Activated gamma-delta T cell treated with anti-CD3 and anti-CD28 coated beads, Interleukin-2, amount 50 U/mL, for 16 hours (primary cell): ENCODE data around the gene CORO7.
"Not testable (repeated sequence)": the region's sequence is repeated elsewhere in the genome, so short reads cannot be mapped to it uniquely, and the experiment has no call there.

ENCODE experiments used
- DNase-seq: peaks from one replicate; pipeline ENCODE4 v3.0.0-alpha.2; 2020; ENCODE audit warnings: low read depth

The CORO7 gene

GRCh38 chr16:4402439-4403132, 13.8 kb downstream of the CORO7 start:
- peak; percentile 48 for DNase-seq

GRCh38 chr16:4401510-4401909, 14.9 kb downstream of the CORO7 start:
- DNase-seq, result no peak

- no peak for DNase-seq
Observed at GRCh38 chr16:4401094-4401501, 15.3 kb downstream of the CORO7 start.

GRCh38 chr16:4399001-4399730, 17.2 kb downstream of the CORO7 start:
- no peak for DNase-seq

- no peak for DNase-seq
Observed at GRCh38 chr16:4395055-4395726, 21.2 kb downstream of the CORO7 start.

DNA sequence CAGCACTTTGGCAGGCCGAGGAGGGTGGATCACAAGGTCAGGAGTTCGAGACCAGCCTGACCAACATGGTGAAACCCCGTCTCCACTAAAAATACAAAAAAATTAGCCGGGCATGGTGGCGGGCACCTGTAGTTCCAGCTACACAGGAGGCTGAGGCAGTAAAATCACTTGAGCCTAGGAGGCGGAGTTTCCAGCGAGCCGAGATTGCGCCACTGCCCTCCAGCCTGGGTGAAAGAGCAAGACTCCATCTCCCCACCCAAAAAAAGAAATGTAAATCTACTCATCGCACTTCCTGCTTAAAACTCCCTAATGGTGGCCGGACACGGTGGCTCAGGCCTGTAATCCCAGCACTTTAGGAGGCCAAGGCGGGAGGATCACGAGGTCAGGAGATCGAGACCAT, 22.5 kb downstream of the CORO7 start:
- not testable (repeated sequence) for DNase-seq

GRCh38 chr16:4393240-4393600, 23.2 kb downstream of the CORO7 start:
- no peak for DNase-seq

- DNase-seq, result no peak
Observed at GRCh38 chr16:4392382-4393239, 23.8 kb downstream of the CORO7 start.

DNA sequence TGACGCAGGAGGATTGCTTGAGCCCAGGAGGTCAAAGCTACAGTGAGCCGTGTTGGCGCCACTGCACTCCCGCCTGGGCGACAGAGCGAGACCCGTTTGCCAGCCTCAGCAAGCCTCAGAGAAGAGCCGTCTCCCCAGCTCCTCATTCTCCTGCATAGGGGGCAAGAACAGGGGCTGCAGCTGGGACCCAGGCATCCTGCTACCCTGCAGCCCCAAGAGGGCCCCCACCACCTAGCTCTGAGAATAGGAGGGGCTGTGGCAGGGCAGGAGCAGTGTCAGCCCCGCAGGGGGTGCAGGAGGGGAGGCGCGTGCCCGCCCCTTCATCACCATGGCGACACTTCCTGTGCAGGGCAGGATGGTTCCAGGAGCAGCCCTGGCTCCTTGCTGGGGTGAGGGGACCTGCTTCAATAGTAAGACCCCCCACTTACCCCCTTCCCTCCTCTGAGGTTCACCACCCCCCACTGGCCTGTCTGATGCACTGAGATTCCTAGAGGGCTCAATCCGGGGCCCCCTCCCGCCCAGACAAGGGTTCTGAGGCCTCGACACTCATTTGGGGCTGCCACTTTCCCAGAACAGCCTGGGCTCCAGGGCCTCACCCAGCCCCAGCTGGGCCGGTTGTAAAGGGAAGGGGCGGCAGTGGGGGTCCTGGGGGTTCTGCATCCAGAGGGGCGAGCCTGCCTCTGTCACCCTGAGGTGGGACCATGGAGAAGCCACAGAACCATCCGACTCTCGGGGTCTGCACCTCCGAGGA, 24.6 kb downstream of the CORO7 start:
- no peak for DNase-seq

DNA sequence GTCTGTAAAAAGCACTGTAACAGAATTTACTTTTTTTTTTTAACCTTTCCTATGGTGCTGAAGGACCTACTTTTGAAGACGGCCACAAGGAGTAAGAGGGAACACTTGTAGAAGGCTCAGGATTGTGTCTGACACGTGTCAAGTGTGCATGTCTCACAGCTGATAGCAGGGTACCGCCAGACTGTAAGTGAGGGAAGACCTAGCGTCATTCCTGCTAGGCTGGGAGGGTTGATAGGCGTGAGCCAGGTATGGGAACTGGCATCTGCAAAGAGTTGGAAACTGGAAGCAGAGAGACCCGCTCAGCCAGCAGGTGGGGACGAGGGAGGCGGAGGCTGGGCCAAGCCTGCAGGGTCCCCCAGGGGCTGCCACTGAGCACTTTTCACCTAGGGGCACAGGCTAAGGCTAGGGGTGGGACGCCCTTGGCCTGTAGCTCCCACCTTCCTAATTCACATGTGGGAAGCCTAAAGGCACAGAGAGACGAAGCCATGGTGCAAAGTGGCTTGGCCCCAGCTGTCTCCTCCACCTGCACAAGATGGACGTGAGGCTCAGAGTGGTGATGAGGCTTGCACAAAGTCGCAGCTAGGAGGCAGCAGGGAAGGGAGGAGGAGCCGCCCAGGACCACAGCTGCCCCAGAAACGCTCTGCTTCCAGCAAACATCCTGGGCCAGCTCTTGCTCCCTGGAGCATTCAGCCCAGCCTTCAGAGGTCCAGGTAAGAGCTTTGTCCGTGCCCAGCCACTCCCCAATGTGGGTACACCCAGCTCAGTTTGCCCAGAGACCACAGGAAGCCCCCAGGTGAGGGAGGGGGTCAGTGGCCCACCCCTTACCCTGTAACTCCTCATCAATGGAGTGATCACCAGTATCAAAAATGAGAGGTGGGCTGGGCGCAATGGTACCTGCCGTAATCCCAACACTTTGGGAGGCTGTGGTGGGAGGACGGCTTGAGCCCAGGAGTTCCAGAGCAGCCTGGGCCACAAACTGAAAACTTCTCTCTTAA, 25.8 kb downstream of the CORO7 start:
- no peak for DNase-seq

DNA sequence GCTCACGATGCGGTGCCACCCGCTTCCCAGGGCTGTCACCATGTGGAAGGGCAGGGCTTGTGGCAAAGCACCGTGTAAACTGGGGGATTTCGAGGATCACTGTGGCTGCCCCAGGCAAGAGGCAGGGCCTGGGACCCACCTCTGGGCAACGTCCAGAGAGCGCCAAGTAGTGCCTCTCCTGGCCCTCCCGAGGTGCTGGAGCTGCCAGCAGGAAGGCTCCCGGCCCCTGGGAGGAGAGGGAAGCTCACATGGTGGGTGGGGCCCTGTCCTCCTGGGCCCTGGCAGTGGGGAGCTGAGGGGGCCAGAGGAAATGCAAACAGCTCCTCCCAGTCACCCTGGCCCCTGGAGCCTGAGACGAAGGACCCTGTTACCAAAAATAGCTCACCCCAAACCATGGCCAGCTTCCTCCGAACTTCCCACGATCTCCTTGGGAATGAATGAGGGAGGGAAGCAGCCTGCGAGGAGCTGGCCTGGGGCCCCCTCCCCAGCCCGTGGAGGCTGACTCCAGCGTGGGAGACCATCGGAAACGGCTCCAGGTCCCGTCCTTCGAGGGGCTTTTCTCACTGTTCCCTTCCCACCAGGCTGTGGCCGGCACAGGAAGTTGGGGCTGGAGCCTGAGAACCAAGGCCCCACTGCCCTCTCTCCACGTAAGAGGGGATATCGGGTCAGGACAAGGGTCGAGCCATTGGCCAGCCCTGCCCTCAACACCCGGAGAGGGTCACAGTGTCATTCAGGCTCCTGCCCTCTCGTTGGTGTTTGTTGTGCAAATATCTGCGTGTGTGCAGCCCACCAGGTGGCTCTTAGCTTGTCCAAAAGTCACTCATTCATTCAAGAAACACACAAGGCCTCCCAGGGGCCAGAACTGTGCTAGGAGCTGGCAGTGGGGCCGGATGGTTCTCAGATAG, 27.1 kb downstream of the CORO7 start:
- no peak for DNase-seq

- no peak for DNase-seq
Observed at GRCh38 chr16:4388271-4389021, 27.9 kb downstream of the CORO7 start.

- DNase-seq, result no peak
Observed at GRCh38 chr16:4387781-4388180, 28.6 kb downstream of the CORO7 start.

DNA sequence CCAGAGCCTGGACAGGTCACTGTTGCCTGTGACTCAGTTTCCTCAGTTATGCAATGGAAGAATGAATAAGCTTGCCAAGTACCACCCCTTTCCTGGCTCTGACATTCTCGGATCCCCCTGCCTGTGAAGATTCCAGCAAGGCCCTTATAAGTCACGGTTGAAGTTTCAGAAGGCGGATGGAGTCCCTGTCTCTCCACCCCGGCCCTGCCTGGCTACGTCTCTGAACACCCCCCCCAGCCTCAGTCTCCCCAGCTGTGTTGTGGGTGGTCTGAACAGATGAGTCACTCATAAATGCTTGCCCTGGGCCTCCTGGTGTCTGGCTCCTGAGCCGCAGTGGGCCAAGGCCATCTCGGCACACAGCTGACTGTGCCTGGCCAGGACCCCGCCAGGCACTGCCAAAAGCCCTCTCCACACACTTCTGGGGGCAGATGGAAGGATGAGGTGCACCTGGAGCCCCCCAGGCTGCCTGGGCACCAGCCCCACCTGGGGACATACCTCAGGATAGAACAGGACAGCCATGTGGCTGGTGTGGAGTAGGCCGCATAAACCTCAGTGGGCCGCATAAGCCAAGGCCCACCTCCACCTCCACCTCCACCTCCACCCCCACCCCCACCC, 29.3 kb downstream of the CORO7 start:
- no peak for DNase-seq

- no peak for DNase-seq
Observed at GRCh38 chr16:4386451-4386805, 30.0 kb downstream of the CORO7 start.

DNA sequence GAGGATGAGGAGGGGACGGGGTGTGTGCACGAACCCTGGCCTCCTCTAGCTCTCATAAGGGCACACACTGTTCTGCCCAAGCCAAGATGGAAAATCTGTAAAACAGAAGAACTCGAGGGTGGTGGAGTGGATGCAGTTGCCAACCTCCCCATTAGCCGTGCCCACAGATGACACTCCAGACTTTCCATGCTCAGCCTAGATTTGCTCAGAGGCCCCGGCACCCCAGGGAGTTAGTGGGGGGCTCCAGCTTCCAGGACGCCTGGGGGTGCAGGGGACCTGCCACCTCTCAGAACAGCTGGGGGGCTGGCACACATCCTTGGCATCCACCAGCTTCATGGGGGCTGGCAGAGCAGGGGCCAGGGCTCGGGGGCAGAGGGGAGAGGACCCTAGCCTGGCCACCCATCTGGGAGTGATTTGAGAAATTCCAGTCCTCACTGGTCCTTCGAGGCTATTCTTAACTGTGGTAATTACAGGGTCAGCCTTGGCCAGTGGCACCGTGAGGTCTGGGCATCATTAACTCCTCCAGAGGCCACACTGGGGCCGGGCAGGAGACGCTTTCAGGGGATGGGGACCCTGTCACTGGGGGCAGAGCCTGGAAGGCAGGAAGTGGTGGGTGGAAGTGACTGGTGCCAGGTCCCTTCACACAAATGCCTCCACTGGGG, 30.5 kb downstream of the CORO7 start:
- no peak for DNase-seq

DNA sequence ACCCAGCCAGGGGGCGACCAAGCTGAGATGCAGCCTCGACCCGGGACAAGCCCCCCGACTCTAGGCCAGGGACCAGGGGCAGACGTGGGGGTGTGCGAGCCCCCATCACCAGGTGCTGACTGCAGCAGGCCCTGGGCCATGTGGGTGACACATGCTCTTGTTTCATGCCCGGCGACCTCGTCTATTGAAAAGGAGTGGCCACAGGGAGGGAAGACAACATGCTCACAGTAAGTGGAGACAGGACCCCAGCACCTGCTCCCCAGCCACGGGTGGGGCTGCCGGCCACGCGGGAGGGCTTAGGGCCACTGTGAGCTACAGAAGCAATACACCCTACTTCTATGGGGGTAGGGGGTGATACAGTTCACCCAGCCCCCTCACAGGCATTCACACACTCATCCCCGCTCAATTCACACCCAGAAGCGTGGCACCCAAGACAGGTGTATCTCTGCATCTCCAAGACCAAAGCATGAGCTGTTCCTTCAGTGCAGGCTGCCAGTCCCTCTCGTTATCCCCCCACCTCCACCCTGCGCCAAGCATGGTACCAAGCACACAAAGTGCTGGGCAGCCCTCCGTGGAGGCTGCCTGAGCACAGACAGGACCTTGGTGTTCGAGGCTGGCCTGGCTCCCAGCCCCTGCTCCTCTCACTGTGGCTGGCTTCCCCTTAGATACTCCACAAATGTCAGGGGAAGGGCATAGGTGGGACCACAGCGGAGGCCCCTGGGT, 31.2 kb downstream of the CORO7 start:
- no peak for DNase-seq
